Measurements from ENCODE around the gene SLC28A1.

- no peak for TF ChIP-seq TAF1 (IDR thresholded peaks at IDR 0.05; ENCODE audit: borderline replicate concordance, low read depth, low read length)
- TF ChIP-seq, protein P1, sequence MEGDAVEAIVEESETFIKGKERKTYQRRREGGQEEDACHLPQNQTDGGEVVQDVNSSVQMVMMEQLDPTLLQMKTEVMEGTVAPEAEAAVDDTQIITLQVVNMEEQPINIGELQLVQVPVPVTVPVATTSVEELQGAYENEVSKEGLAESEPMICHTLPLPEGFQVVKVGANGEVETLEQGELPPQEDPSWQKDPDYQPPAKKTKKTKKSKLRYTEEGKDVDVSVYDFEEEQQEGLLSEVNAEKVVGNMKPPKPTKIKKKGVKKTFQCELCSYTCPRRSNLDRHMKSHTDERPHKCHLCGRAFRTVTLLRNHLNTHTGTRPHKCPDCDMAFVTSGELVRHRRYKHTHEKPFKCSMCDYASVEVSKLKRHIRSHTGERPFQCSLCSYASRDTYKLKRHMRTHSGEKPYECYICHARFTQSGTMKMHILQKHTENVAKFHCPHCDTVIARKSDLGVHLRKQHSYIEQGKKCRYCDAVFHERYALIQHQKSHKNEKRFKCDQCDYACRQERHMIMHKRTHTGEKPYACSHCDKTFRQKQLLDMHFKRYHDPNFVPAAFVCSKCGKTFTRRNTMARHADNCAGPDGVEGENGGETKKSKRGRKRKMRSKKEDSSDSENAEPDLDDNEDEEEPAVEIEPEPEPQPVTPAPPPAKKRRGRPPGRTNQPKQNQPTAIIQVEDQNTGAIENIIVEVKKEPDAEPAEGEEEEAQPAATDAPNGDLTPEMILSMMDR (IDR thresholded peaks at IDR 0.05): no peak
- TF ChIP-seq, protein P2, sequence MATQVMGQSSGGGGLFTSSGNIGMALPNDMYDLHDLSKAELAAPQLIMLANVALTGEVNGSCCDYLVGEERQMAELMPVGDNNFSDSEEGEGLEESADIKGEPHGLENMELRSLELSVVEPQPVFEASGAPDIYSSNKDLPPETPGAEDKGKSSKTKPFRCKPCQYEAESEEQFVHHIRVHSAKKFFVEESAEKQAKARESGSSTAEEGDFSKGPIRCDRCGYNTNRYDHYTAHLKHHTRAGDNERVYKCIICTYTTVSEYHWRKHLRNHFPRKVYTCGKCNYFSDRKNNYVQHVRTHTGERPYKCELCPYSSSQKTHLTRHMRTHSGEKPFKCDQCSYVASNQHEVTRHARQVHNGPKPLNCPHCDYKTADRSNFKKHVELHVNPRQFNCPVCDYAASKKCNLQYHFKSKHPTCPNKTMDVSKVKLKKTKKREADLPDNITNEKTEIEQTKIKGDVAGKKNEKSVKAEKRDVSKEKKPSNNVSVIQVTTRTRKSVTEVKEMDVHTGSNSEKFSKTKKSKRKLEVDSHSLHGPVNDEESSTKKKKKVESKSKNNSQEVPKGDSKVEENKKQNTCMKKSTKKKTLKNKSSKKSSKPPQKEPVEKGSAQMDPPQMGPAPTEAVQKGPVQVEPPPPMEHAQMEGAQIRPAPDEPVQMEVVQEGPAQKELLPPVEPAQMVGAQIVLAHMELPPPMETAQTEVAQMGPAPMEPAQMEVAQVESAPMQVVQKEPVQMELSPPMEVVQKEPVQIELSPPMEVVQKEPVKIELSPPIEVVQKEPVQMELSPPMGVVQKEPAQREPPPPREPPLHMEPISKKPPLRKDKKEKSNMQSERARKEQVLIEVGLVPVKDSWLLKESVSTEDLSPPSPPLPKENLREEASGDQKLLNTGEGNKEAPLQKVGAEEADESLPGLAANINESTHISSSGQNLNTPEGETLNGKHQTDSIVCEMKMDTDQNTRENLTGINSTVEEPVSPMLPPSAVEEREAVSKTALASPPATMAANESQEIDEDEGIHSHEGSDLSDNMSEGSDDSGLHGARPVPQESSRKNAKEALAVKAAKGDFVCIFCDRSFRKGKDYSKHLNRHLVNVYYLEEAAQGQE (IDR thresholded peaks at IDR 0.05; ENCODE audit: low read depth, low read length): no peak
Measured at GRCh38 chr15:84970843-84971242, 86.4 kb downstream of the SLC28A1 start.

Data from SK-N-SH (cell line).